K562 (cell line): ENCODE measurements around the gene SFI1. TPM values are rescaled to one million over a fixed set of nuclear protein-coding genes. Genes with fewer than 3 reads are reported as not detected.

Experiments
- E2F5 ChIP-seq: sonication (generic); formaldehyde crosslinking; IDR thresholded peaks from 2 replicates; pipeline ENCODE4 v1.8.0; 2022; ENCODE audit warnings: mild to moderate bottlenecking, missing genetic modification reagents
- ETV5 ChIP-seq: sonication (generic); formaldehyde crosslinking; IDR thresholded peaks from 2 replicates; pipeline ENCODE4 v1.4.0; 2020; ENCODE audit warnings: low read depth, mild to moderate bottlenecking, missing genetic modification reagents
- FOS ChIP-seq: IDR thresholded peaks from 3 replicates; pipeline ENCODE4 v1.6.1; 2011; ENCODE audit not compliant: insufficient read length; ENCODE audit errors: extremely low read depth
- HMG20B ChIP-seq: fragments of 250-450 bp; sonication (Bioruptor Pico); IDR thresholded peaks from 2 replicates; pipeline ENCODE4 v1.5.0; 2021; ENCODE audit warnings: mild to moderate bottlenecking
- ILF3 ChIP-seq: fragments of 450-650 bp; IDR thresholded peaks from 2 replicates; pipeline ENCODE4 v1.6.1; 2018; ENCODE audit warnings: antibody characterized with exemption, mild to moderate bottlenecking, moderate library complexity, borderline replicate concordance
- KAT2B ChIP-seq: IDR thresholded peaks from one replicate; pipeline ENCODE4 v1.6.1; 2012; ENCODE audit warnings: low read depth, mild to moderate bottlenecking, control low read depth, inconsistent platforms, low read length, moderate library complexity
- NR2C1 ChIP-seq, 2 experiments: fragments of 450-650 bp; IDR thresholded peaks; 2 replicates each; pipeline ENCODE4 v1.6.1; 2017; ENCODE audit warnings: mild to moderate bottlenecking in 2 of 2, antibody characterized with exemption in 1 of 2, inconsistent platforms in 1 of 2, missing compliant biosample characterization in 1 of 2, missing genetic modification characterization in 1 of 2
- TARDBP ChIP-seq: fragments of 450-650 bp; IDR thresholded peaks from 2 replicates; pipeline ENCODE4 v1.6.1; 2016
- TBL1XR1 ChIP-seq, 2 experiments: IDR thresholded peaks; 2 replicates each; pipeline ENCODE4 v1.6.1; 2012; ENCODE audit warnings: improper control_type of control experiment in 2 of 2, low read length in 2 of 2, mild to moderate bottlenecking in 1 of 2
- ZBTB40 ChIP-seq, 2 experiments: fragments of 450-650 bp in 1 of 2; sonication (generic) in 1 of 2; formaldehyde crosslinking in 1 of 2; IDR thresholded peaks; 2 replicates each; pipeline versions ENCODE4 v1.7.1 to v1.9.0; 2016 to 2022; ENCODE audit warnings: inconsistent platforms in 1 of 2, mild to moderate bottlenecking in 1 of 2, missing genetic modification reagents in 1 of 2
- ZEB2 ChIP-seq: fragments of 450-650 bp; IDR thresholded peaks from 2 replicates; pipeline ENCODE4 v1.6.1; 2016
- ZNF518B ChIP-seq: fragments of 250-450 bp; sonication (Bioruptor Pico); IDR thresholded peaks from 2 replicates; pipeline ENCODE4 v1.5.0; 2021; ENCODE audit warnings: mild to moderate bottlenecking, moderate library complexity
- ZNF589 ChIP-seq: fragments of 200-800 bp; sonication (Bioruptor generic); IDR thresholded peaks from 2 replicates; pipeline ENCODE4 v1.6.1; 2016; ENCODE audit warnings: low read depth, missing genetic modification characterization, missing compliant biosample characterization
- polyA plus RNA-seq, 8 experiments: library from polyadenylated mRNA; depleted of rRNA in 4 of 8; stranded (reverse) in 5 of 8; unstranded in 3 of 8; fragments of >200 nt; fragmentation: Nextera tagmentation in 2 of 8; fragmentation: Illumina TruSeq in 1 of 8; extraction: Ambion mirVana in 2 of 8; extraction: Trizol in 1 of 8; gene quantifications; 2 replicates each; pipeline versions ENCODE4 v1.2.1 to v1.2.3, GENCODE V29; 2011 to 2014; ENCODE audit warnings: inconsistent platforms in 1 of 8, missing spikeins in 1 of 8
- total RNA-seq, 7 experiments: library from RNA; depleted of rRNA in 6 of 7; stranded (reverse); fragments of >200 nt in 6 of 7; fragmentation: Illumina TruSeq in 2 of 7; extraction: Trizol in 2 of 7; gene quantifications; 2 replicates each; pipeline versions ENCODE4 v1.2.1 to v1.2.3, GENCODE V29; 2011 to 2021; ENCODE audit warnings: low replicate concordance in 1 of 7

Gene SFI1
- total and polyA plus RNA-seq, 9 of the 15 experiments (the other 6 are each of a cell fraction or from before 2014, with no cell fraction given), result 3.0 to 25.6 (median 14.1) TPM

- TF ChIP-seq ILF3, result no peak
- TF ChIP-seq ETV5 (CRISPR knock-in tag), result 0 out of 2 replicates have a peak, but pooled peaks have one; percentile 12
- no peak for TF ChIP-seq TARDBP
- no peak for TF ChIP-seq HMG20B (CRISPR knock-in tag)
- TF ChIP-seq FOS, result no peak
- no peak for TF ChIP-seq NR2C1 (IDR thresholded peaks at IDR 0.05)
- TF ChIP-seq NR2C1 (tag; IDR thresholded peaks at IDR 0.05), result no peak
- no peak for TF ChIP-seq ZNF518B (CRISPR knock-in tag)
- no peak for TF ChIP-seq ZNF589
- TF ChIP-seq TBL1XR1 (IDR thresholded peaks at IDR 0.05; ENCODE audit: low read length in 2 of 2), result no peak
- peak; percentile 77 for TF ChIP-seq ZBTB40 (IDR thresholded peaks at IDR 0.05)
- TF ChIP-seq ZBTB40 (CRISPR knock-in tag; IDR thresholded peaks at IDR 0.05), result no peak
- no peak for TF ChIP-seq KAT2B
- TF ChIP-seq ZEB2, result no peak
- no peak for TF ChIP-seq E2F5 (CRISPR knock-in tag)
These were observed 134.3 kb downstream of the SFI1 start (continued) for GRCh38 chr22:31630331-31631329.
